HepG2 (cell line): ENCODE results near the gene ARHGEF16. TPM values are rescaled to one million over a fixed set of nuclear protein-coding genes. Genes with fewer than 3 reads are reported as not detected.

Source experiments
- AGO1 ChIP-seq: fragments of 200-400 bp; formaldehyde crosslinking; IDR thresholded peaks from 2 replicates; pipeline ENCODE4 v1.6.1; 2017; ENCODE audit warnings: mild to moderate bottlenecking, low read depth, low read length, moderate library complexity; ENCODE audit not compliant: poor library complexity, severe bottlenecking
- ASH2L ChIP-seq: fragments of 300-600, 200-600 bp; sonication (generic); IDR thresholded peaks from 2 replicates; pipeline ENCODE4 v1.7.0; 2017; ENCODE audit warnings: low read depth, mild to moderate bottlenecking, moderate library complexity, mixed read lengths, low read length; ENCODE audit not compliant: insufficient read length
- DZIP1 ChIP-seq: sonication (generic); formaldehyde crosslinking; IDR thresholded peaks from 2 replicates; pipeline ENCODE4 v1.5.0; 2020; ENCODE audit warnings: mild to moderate bottlenecking, missing genetic modification reagents
- ETS1 ChIP-seq: sonication (generic); formaldehyde crosslinking; IDR thresholded peaks from 2 replicates; pipeline ENCODE4 v1.4.0; 2020; ENCODE audit warnings: missing genetic modification reagents
- HBP1 ChIP-seq: IDR thresholded peaks from 2 replicates; pipeline ENCODE4 v1.6.1; 2016; ENCODE audit warnings: low read depth, control low read depth
- HMGXB3 ChIP-seq: sonication (generic); formaldehyde crosslinking; IDR thresholded peaks from 2 replicates; pipeline ENCODE4 v1.4.0; 2020; ENCODE audit warnings: missing genetic modification reagents, borderline replicate concordance
- MAFK ChIP-seq, 2 experiments: IDR thresholded peaks in 1 of 2; conservative IDR thresholded peaks in 1 of 2; 2 replicates each; pipeline ENCODE4 v1.6.1; 2011; ENCODE audit warnings: improper control_type of control experiment in 2 of 2, low read length in 2 of 2
- MIXL1 ChIP-seq: IDR thresholded peaks from 2 replicates; pipeline ENCODE4 v1.6.1; 2016
- MZF1 ChIP-seq: sonication (generic); formaldehyde crosslinking; IDR thresholded peaks from 2 replicates; pipeline ENCODE4 v1.8.1; 2023; ENCODE audit warnings: mild to moderate bottlenecking, missing genetic modification reagents, borderline replicate concordance
- NFE2L2 ChIP-seq: fragments of 150-350 bp; IDR thresholded peaks from 2 replicates; pipeline ENCODE4 v1.6.1; 2014; ENCODE audit warnings: low read length
- SMARCC2 ChIP-seq: fragments of 450-650 bp; IDR thresholded peaks from 2 replicates; pipeline ENCODE4 v1.6.1; 2017; ENCODE audit warnings: antibody characterized with exemption, mild to moderate bottlenecking
- SRF ChIP-seq: IDR thresholded peaks from 2 replicates; pipeline ENCODE4 v1.6.1; 2011; ENCODE audit warnings: mild to moderate bottlenecking, low read depth, low read length, moderate library complexity
- ZKSCAN8 ChIP-seq: IDR thresholded peaks from 2 replicates; pipeline ENCODE4 v1.6.1; 2016; ENCODE audit warnings: borderline replicate concordance, missing genetic modification reagents, missing compliant biosample characterization
- ZNF143 ChIP-seq: sonication (generic); formaldehyde crosslinking; IDR thresholded peaks from 2 replicates; pipeline ENCODE4 v1.4.0; 2020; ENCODE audit warnings: missing genetic modification reagents
- ZNF180 ChIP-seq: sonication (generic); formaldehyde crosslinking; IDR thresholded peaks from 2 replicates; pipeline ENCODE4 v1.4.0; 2020; ENCODE audit warnings: low read depth, missing genetic modification reagents, borderline replicate concordance
- ZNF580 ChIP-seq: IDR thresholded peaks from 2 replicates; pipeline ENCODE4 v1.6.1; 2016; ENCODE audit warnings: low read depth, borderline replicate concordance
- ZNF619 ChIP-seq: sonication (generic); formaldehyde crosslinking; IDR thresholded peaks from 2 replicates; pipeline ENCODE4 v1.4.0; 2020; ENCODE audit warnings: mild to moderate bottlenecking, missing genetic modification reagents
- ZNF790 ChIP-seq: sonication (generic); formaldehyde crosslinking; IDR thresholded peaks from 2 replicates; pipeline ENCODE4 v1.8.0; 2022; ENCODE audit warnings: missing genetic modification reagents, mild to moderate bottlenecking, borderline replicate concordance
- polyA plus RNA-seq, 8 experiments: library from polyadenylated mRNA; depleted of rRNA in 3 of 8; stranded (reverse) in 7 of 8; unstranded in 1 of 8; fragments of >200 nt; fragmentation: Illumina TruSeq in 4 of 8; extraction: Trizol in 4 of 8; gene quantifications; 2 replicates each; pipeline versions ENCODE4 v1.2.1 to v1.2.3, GENCODE V29; 2011 to 2016; ENCODE audit warnings: low read depth in 4 of 8, missing spikeins in 1 of 8, mixed read lengths in 1 of 8; ENCODE audit not compliant: insufficient read depth in 1 of 8
- total RNA-seq, 5 experiments: library from RNA; depleted of rRNA; stranded (reverse); fragments of >200 nt; fragmentation: Illumina TruSeq; extraction: Trizol; gene quantifications; 2 replicates each; pipeline ENCODE4 v1.2.3, GENCODE V29; 2016; ENCODE audit warnings: low read depth in 1 of 5

Gene ARHGEF16
- total and polyA plus RNA-seq, 2 of the 13 experiments (the other 11 are each of a cell fraction or from before 2014, with no cell fraction given) = 20.3 to 39.9 TPM

- TF ChIP-seq DZIP1 (CRISPR knock-in tag) (no peak), MIXL1 (no peak), ETS1 (CRISPR knock-in tag) (no peak), ZNF580 (CRISPR knock-in tag) (no peak), AGO1 (peak; percentile 34), ZNF143 (CRISPR knock-in tag) (no peak), ZKSCAN8 (no peak), ASH2L (peak; percentile 68), HMGXB3 (CRISPR knock-in tag) (no peak; the same call in 1 of the 2 replicates), ZNF790 (no peak), NFE2L2 (no peak), SMARCC2 (no peak), MAFK (conservative IDR thresholded peaks at IDR 0.05 in 1 of 2, IDR thresholded peaks at IDR 0.05 in 1 of 2; ENCODE audit: low read length in 2 of 2) (no peak), HBP1 (CRISPR knock-in tag) (no peak), MZF1 (no peak), SRF (no peak), ZNF180 (CRISPR knock-in tag) (no peak), ZNF619 (no peak)
Observed at GRCh38 chr1:3454811-3455618, 550 bp downstream of the ARHGEF16 start (continued).
